ENCODE results near the gene MOCOS.

Gene MOCOS

GRCh38 chr18:36183987-36184386, 3.3 kb upstream of the MOCOS start:
- no peak overlapping the region for H3K4me3 ChIP-seq (ENCODE audit: control insufficient read depth, low read depth, low read length)
- no peak for TF ChIP-seq CTCF (IDR thresholded peaks at IDR 0.05; ENCODE audit: control insufficient read depth, insufficient read depth, low read depth, low read length, missing control alignments)
- DNase-seq (ENCODE audit: low read depth): no peak

- no peak for TF ChIP-seq CTCF (IDR thresholded peaks at IDR 0.05; ENCODE audit: control insufficient read depth, insufficient read depth, low read depth, low read length, missing control alignments)
- no peak overlapping the region for H3K4me3 ChIP-seq (ENCODE audit: control insufficient read depth, low read depth, low read length)
- DNase-seq (ENCODE audit: low read depth): no peak
These were observed 2.1 kb upstream of the MOCOS start for GRCh38 chr18:36185157-36185556.

- no peak for DNase-seq (ENCODE audit: low read depth)
- peak overlapping the region; percentile 92 for H3K4me3 ChIP-seq (ENCODE audit: control insufficient read depth, low read depth, low read length)
- no peak for TF ChIP-seq CTCF (IDR thresholded peaks at IDR 0.05; ENCODE audit: control insufficient read depth, insufficient read depth, low read depth, low read length, missing control alignments)
These were observed 1.3 kb upstream of the MOCOS start for GRCh38 chr18:36185901-36186460.

- peak overlapping the region; percentile 92 for H3K4me3 ChIP-seq (ENCODE audit: control insufficient read depth, low read depth, low read length)
- DNase-seq (ENCODE audit: low read depth): no peak
- TF ChIP-seq CTCF (IDR thresholded peaks at IDR 0.05; ENCODE audit: control insufficient read depth, insufficient read depth, low read depth, low read length, missing control alignments): no peak
These were observed 670 bp upstream of the MOCOS start for GRCh38 chr18:36186461-36187192.

- peak; percentile 34 for DNase-seq (ENCODE audit: low read depth)
- no peak for TF ChIP-seq CTCF (IDR thresholded peaks at IDR 0.05; ENCODE audit: control insufficient read depth, insufficient read depth, low read depth, low read length, missing control alignments)
- H3K4me3 ChIP-seq (ENCODE audit: control insufficient read depth, low read depth, low read length): peak overlapping the region; percentile 92
These were observed 777 bp downstream of the MOCOS start for GRCh38 chr18:36187826-36188721.

GRCh38 chr18:36188916-36189315, 1.6 kb downstream of the MOCOS start:
- TF ChIP-seq CTCF (IDR thresholded peaks at IDR 0.05; ENCODE audit: control insufficient read depth, insufficient read depth, low read depth, low read length, missing control alignments): no peak

More at GRCh38 chr18:36188916-36189315, 1.6 kb downstream of the MOCOS start:
- peak overlapping the region; percentile 92 for H3K4me3 ChIP-seq (ENCODE audit: control insufficient read depth, low read depth, low read length)
- no peak for DNase-seq (ENCODE audit: low read depth)
